GOT3 (cell line): ENCODE data around the gene TNRC18.
"Not testable (repeated sequence)": the region's sequence is repeated elsewhere in the genome, so short reads cannot be mapped to it uniquely, and the experiment has no call there.

Source experiments
- DNase-seq: peaks from one replicate; lab custom pipeline; 2025; ENCODE audit warnings: mixed read lengths; lab: John Stamatoyannopoulos, UW

TNRC18 gene

DNA sequence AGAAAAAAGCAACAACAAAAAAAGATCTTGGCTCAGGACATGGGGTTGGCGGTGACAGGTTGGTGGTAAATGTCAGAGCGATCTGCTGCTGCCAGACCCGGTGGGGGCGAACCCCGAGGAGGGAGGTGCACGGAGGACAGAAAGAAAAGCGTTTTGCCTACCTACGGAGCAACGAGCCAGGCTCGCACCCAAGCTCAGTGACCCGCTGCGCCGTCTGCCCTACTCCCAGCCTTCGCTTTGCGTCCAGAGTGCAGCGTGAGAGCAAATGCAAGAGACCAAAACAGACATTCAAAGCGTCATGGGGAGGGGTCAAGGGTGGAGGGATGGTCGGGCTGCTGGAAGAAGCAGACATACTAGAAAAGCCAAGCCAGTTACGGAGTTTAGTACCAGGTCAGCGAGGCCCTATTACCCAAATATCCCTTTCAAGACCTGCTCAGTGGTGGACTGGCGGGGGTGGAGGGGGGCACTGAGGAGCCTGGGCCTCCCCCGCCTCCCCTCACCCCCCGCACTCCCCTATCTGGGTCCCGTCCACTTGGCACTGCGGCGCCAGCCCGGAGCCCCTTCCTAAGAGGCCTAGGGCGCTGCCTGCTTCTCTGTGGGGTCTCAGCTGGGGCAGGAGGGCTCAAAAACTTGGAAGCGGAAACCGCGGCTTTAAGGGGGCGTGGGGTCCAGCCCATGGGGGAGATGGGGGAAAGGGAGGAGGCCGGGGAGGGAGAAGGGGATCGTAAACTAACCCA is 74.0 kb downstream of the TNRC18 start:
- no peak for DNase-seq

DNA sequence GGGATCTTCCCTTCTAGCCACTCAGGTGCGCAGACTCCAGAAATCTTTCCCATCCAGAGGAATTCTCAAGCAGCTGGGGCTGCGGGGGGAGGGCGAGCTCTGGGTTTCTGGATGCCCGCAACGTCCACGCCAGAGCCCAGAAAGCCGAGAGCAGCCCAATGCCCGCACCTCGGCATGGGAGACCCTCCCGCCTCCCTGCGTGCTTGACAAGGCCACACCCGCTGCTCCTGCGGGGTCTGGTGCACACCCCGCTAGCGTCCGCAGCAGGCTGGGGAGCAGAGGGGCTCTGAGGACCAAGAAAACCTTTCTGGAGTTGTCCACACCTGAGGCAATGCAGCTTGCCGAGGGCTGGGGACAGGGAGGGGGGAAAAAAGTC is 74.6 kb downstream of the TNRC18 start:
- no peak for DNase-seq

DNA sequence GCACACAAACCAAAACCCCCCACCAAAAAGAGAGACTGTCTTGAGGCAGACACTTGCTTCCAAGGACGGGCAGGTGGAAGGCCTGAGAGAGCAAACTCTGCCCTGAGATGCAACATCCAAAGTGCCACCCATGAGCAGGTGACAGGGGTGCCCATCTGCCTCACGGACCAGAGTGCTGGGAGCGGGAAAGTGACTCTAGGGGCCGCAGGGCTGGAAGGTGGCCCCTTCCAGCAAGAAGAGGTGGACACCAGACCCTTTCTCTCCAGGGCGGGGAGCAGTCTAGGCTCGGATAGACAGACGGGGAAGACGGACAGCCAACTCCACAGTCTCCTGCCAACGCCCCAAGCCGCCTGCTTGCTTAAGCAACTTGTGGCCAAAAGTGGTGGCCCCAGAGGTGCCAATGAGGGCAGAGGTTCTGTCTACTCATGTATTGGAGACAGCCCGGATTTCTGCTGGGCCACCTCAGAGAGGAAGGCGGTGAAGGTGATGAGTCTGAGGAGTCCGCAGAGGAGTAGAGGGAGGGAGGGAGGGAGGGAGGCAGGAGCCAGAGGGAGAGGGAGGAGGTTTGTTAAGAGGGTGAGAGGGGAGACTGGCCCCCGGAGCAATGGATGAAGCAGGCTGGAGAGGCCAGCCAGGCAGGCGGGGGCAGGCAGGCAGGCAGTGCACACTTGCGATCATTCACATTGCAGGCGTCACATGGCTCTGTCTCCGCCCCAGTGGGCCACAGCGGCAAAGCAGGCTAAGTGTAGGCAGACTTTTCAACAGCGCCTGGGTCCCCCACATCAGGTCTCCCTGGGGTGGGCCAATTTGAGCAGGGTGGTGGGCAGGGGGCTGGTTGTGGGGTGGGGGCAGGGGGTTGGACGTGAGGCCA is 75.3 kb downstream of the TNRC18 start:
- no peak for DNase-seq

DNA sequence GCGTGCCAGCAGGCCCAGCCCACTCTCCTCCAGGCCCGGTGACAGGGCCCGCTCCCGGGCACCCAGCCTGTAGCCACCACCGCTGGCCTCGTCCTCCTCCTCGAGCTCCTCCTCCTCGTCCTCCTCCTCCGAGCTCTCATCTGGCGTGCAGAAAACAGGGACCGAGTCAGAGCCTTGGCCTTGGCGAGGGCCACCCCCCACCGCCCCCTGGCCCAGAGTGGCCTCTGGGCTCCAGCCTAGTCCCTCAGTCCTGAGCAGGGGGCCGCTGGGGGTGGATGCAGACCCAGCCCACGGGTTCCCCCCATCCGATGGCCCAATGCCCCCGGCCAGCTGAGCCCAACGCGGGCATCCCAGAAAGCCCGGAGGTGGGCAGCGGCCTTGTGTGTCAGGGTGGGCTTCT is 78.0 kb downstream of the TNRC18 start:
- DNase-seq: no peak

DNA sequence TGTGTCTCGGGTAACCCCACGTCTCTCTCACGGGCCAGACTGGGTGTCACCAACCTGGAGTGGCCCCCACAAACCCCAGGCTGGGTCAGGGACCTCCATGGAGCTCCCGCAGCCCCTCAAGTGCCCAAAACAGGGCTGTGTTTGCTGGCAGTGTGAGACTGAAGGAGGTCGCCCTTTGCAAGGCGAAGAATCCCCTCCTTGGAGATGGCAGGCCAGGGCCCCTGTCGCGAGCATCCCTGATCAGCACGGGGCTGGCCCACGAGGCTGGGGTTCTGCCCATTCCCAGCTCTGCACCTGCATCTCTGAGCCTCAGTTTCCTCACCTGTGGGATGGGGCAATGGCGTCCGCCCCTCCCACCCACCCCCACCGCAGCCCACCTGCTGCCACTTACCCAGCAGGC is 78.5 kb downstream of the TNRC18 start:
- no peak for DNase-seq

DNA sequence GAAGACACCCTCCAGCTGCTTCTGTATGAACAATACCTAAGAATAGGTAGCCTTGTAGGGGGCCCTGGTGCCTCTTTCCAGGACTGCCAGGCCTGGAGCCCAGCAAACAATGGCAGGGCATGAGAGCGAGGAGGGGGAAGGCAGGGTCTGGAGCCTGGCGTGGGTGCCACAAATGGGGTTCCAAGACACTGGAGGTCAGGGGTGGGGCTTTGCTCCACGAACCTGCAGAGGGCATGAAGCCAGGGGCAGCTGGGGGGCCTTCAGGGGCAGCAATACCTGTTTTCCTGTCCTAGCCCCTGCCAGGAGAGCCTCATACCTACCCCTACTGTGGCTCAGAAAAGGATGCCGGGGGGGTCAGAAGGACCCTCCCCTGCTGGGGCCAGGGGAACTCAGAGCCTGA is 79.3 kb downstream of the TNRC18 start:
- no peak for DNase-seq

DNA sequence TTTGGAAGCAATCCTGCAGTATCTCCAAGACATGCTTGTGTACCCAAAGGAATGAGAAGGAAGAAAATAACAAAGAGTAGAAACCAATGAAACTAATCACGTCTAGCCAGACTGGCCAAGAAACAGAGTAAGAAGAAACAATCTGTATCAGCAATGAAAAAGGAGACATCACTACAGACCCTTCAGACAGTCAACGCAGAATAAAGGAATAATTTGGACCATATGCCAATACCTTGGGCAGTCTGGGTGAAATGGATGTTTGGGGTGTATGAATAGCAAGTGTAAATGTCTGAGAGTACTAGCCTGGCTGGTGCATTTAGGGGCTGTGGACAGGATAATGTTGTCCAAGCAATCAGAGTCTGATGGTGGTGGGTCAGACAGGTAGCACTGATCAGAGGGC is 79.8 kb downstream of the TNRC18 start:
- no peak for DNase-seq

DNA sequence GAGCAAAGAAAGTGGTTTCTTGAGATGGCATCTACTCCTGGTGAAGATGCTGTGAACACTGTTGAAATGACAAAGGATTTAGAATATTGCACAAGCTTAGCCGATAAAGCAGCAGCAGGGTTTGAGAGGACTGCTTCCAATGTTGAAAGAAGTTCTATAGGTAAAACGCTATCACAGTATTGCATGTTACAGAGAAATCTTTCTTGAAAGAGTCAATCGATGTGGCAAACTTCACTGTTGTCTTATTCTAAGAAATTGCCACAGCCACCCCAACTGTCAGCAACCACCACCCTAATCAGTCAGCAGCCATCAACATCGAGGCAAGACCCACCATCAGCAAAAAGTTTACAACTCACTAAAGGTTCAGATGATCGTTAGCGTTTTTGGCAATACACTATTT is 81.0 kb downstream of the TNRC18 start:
- no peak for DNase-seq

DNA sequence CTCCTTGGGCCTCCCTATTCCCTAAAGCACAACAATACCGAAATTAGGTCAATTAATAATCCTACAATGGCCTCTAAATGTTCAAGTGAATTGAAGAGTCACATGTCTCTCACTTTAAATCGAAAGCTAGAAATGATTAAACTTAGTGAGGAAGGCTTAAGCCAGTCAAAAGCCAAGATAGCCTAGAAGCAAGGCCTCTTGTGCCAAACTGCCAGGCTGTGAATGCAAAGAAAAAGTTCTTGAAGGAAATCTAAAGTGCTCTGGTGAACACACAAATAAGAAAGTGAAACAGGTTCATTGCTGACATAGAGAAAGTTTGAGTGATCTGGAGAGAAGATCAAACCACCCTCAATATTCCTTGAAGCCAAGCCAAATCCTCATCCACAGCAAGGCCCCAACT is 83.7 kb downstream of the TNRC18 start:
- DNase-seq: no peak

DNA sequence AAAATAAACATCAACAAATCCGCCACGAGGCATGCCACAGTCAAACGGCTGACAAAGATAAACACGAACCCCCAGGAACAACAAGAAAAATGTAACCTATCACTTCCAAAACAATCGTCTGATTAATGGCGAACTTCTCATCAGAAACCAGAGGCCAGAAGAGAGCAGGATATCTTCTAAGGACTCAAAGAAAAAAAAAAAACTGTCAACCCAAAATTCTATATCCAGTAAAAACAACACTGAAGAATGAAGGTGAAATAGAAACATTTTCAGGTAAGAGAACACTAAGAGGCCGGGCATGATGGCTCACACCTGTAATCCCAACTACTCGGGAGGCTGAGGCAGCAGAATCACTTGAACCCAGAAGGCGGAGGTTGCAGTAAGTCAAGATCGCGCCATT is 86.6 kb downstream of the TNRC18 start:
- no peak for DNase-seq

DNA sequence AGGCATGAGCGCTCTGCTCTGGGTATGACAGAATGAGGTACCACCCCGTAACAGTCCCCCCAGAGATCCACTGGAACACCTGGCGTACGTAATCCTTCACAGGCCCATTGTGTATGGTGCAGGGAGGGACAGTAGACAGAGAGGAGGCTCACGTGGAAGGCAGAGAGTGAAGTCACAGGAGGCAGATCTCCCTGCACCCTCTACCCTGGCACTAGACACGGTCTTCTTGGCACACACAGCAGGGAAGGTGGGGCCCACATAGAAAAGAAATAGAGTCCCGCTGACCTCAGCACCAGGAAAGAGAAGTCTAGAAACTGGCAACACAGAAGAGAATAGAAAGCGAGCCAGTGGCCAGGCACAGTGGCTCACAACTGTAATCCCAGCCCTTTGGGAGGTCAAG is 89.0 kb downstream of the TNRC18 start:
- DNase-seq: no peak

DNA sequence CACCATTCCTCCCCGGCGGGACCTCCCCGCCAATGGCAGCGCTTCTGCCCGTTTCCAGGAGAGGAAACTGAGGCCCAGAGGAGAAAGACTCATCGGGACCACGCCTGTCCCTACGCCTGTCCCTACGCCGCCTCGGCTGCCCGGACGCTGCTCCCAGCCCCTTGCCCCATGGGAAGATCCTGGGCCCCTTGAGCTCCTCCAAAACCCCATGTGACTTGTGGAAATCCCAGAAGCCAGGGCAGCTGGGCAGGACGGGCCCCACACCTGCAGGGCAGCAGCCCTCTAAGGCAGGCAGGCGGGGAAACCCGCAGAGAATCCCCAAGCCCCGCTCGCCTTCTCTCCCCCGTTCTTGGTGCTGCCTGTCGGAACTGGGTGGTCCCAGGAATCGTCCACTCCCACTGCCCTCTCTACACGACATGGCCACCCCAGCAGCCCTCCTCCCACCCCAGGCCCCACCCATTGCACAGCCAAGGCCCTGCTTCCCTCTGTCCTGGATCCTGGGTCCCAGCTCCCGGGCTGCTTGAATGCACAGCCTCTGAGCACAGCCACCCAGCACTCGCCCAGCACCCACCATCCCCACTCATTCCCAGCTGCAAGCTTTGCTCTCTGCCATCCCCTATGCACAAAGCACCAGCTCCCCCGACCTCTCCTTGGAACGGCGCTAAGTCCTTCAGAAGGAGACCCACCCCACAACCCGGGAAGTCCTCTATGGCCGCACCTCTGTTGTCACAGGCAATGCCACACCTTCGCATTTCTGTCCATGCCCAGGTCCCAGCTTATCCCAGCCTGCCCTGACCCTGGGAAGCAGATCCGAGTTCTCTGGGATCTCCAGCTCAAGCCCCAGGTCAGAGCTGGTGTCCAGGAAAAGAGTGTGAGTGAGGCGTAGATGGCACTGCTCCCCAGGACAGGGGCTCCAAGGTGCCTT is 90.3 kb downstream of the TNRC18 start:
- no peak for DNase-seq

DNA sequence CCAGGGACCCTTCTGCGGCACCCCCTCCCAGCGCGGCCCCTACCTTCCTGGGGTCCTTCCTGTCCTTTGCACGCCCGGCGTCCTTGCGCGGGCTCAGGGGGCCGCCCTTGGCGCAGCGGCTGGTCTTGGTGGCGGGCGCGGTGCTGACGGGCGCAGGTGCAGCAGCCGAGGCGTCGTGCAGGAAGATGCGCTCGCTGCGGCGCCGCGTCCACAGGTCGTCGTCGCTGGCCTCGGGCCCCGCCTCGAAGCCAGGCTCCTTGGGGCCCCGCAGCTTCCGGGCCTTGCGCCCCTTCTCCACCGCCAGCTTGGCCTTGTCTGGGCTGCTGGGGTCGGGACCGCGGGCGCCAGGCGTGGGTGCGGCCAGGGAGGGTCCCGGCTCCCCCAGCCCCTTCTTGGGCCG is 91.1 kb downstream of the TNRC18 start:
- no peak for DNase-seq

DNA sequence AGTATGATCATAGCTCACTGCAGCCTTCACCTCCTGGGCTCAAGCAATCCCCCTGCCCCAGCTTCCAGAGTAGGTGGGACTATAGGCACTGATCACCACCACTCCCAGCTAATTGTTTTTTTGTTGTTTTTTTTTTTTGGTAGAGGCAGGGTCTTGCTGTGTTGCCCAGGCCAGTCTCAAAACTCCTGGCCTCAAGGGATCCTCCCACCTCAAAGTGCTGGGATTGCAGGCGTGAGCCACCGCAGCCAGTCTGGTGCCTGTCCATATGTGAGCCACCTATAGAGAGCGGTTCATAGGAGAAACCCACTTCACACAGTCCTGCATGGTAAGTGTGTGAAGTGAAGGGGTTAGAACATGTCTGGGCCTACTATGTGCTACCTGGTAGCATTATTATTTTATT is 93.3 kb downstream of the TNRC18 start:
- no peak for DNase-seq

DNA sequence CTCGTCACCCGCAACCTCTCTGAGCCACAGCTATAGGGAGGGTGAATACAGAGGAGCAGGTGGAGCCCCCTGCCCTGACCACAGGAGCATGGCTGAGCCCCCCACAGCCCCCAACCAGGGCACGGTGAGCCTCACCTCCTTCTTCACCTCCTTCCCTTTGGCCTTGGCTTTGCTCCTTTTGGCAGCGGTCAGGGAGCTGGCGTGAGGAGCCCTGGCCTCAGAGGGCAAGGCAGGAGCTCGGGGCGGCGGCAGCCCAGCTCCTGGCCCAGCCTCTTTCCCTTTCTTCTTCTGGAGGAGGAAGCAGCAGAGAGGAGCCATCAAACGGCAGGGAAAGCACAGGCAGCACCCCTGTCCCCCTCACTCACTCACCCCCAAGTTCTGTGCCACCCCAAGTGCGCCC is 98.7 kb downstream of the TNRC18 start:
- DNase-seq: no peak

DNA sequence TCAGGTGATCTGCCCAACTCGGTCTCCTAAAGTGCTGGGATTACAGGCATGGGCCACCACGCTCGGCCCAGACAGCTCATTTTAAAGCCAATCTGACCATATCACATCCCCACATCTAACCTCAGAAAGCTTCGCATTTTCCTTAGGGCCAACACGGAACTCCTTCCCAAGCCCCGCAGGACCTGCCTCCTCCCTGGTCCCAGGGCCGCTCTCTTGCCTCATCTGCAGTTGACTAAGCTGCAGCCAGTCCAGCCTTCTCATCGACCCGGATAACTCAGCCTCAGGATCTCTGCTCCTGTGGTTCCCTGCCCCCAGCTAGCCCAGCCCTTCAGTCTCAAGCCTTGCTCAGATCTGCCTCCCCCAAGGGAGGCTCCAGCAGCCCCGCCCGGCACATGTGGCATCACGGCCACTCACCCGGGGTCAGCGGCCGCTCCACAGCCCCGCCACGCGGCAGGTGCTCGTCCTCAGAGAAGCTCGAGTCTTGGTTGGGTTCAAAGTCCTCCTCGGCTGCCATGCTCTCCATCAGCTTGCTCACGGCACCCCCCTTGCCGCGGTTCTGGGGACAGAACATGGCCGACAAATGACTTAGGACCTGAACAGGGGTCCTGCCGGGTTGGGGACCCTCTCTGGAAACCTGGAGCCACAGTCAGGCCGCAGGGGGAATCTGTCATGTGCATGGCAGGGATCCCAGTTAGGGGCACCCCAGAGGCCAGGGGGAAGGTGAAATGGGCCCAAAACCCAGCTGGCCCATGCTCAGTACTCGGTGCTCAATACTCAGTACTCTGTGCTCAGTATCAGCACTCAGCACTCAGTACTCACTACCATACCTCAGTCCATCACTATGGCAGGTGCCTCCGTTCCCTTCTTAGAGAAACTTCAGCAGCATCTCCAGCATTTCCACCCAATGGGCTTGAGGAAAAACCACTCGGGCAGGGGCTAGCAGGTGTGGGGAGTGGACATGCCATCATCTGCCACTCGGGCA is 99.5 kb downstream of the TNRC18 start:
- not testable (repeated sequence) for DNase-seq

DNA sequence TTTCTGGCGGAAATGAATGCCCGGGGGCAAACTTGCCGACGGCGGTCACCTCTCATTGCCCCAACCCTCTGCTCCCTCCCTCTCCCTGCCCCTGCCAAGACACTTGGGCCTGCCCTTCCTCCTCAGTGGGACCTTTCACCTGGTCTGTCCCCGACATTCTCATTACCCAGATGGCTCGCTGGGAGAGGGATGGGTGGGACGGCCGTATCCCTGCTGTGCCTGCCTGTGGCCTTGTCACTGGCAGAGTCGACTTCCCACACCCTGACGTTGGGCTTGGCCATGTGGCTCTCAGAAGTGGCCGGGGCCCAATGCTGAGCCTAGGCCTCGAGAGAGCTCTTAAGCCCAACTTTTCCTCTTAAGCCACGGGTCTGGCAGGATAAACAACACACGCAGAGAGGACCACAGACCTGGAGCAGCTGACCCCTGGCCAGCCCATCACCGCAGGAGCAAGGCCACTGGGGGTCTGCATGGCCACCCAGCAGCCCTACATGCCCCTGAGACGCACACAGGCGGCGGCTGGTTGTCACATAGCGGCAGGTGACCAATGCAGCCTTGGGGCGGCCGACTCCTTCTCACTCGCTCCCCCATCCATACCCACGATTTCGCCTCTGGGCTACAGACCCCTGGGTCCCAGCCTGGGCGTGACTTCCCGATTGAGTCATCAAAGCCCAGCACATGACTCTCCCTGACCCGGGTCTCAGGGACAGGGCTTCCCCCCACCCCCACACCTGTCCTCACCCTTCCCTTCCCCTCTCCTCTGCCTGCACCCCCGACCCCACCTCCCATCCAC is 100.8 kb downstream of the TNRC18 start:
- no peak for DNase-seq

DNA sequence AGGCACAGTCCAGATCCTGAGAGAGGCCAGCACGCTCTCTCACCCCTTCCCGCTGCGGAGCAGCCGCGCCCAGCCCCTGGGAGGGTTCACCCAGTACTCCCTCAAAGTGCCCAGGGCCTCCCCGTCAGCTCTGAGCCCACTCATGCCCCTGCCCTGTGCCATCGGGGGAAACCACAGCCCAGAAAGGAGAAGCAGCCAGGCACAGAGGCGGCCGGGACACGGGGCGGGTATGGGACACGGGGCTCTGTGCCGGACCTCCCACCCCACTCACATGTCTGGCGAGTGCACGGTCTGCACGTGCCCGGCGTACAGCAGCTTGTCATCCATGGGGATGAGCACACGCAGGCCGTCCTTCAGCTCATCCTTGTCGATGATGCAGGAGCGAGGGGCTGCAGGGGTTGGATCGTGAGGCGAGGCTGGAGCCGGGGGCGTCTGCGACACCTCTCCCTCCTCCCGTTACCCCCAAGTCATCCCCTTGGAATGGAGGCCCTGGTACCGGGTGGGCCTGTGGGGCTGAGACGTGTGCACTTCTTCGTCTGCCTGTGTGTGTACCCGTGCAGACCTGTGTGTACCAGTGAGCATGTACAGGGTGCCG is 102.7 kb downstream of the TNRC18 start:
- DNase-seq: no peak

DNA sequence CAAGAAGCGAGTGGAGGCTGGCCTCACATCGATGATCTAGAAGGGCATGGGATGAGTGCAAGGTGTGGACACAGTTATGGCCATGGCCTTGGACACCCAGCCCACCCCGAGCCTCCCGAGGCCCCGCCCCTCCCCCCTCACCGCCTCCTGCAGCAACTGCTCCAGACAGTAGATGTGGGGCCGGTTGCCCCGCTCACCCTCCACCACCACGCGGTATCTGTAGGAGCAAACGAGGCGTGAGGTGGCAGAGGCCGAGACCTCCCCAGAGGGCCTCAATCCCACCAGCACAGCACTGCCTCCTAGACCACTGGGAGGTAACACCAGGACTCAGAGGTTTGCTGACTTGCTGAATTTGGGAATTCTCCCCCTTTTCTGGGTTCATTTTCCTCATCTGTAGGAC is 103.2 kb downstream of the TNRC18 start:
- DNase-seq: no peak

DNA sequence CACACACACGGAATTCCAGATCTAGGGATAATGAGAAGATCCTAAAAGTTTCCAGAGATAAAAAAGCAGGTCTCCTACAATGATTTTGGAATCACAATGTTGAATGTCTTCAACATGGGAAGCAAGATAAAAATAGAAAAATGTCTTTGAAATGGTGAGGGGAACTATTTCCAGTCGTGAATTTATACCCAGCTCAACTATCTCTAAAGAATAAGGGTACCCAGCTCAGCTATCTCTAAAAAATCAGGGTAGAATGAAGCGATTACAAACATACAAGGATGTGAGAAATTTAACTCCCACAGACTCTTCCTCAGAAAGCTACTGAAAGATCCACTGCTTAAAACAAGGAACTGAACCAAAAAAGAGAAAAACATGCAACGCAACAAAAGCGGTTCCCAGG is 105.0 kb downstream of the TNRC18 start:
- not testable (repeated sequence) for DNase-seq
